Esophagus squamous epithelium (tissue), 5 donors: ENCODE results near the gene CES1. TPM values are rescaled to one million over a fixed set of nuclear protein-coding genes. Genes with fewer than 3 reads are reported as not detected.
"Not testable (repeated sequence)": the region's sequence is repeated elsewhere in the genome, so short reads cannot be mapped to it uniquely, and the experiment has no call there.

ENCODE experiments used
- DNase-seq: peaks from one replicate; lab custom pipeline; 2025; lab: John Stamatoyannopoulos, UW
- H3K27ac ChIP-seq, 4 donors: fragments of 200-600 bp; sonication (generic); one replicate each; pipeline ENCODE4 v1.5.1; 2016 to 2019; ENCODE audit warnings: mild to moderate bottlenecking in 1 of 4
- H3K27me3 ChIP-seq, 4 donors: fragments of 200-600 bp; sonication (generic); 1 replicate in 3 of 4; 2 replicates in 1 of 4; pipeline versions ENCODE4 v1.5.1 to v1.6.0; 2017 to 2021; ENCODE audit warnings: antibody characterized with exemption in 1 of 4
- H3K36me3 ChIP-seq, 3 donors: fragments of 200-600 bp; sonication (generic); one replicate each; pipeline ENCODE4 v1.5.1; 2016 to 2019
- H3K4me1 ChIP-seq, 3 donors: fragments of 200-600 bp; sonication (generic); one replicate each; pipeline ENCODE4 v1.5.1; 2017 to 2019
- H3K4me3 ChIP-seq, 4 donors: fragments of 200-600 bp; sonication (generic); 1 replicate in 3 of 4; 2 replicates in 1 of 4; pipeline ENCODE4 v1.5.1; 2016 to 2019; ENCODE audit warnings: mild to moderate bottlenecking in 2 of 4, moderate library complexity in 1 of 4
- H3K9me3 ChIP-seq, 3 donors: fragments of 200-600 bp; sonication (generic); one replicate each; pipeline ENCODE4 v1.5.1; 2016 to 2019
- CTCF ChIP-seq, 6 experiments: fragments of 450-650 bp in 4 of 6; fragments of 200-600 bp in 2 of 6; sonication (generic) in 2 of 6; IDR thresholded peaks; one replicate each; pipeline ENCODE4 v1.5.1; 2016 to 2019; ENCODE audit warnings: antibody characterized with exemption in 6 of 6, mild to moderate bottlenecking in 4 of 6, moderate library complexity in 4 of 6
- POLR2A ChIP-seq, 4 donors: fragments of 450-650 bp; IDR thresholded peaks; one replicate each; pipeline ENCODE4 v1.6.1; 2017; ENCODE audit warnings: antibody characterized with exemption in 4 of 4, mild to moderate bottlenecking in 4 of 4, moderate library complexity in 3 of 4
- WGBS, 2 donors: methylation state at CpG; one replicate each; pipeline ENCODE4 v1.1.5; 2018; 5-methylcytosine and 5-hydroxymethylcytosine counted together
- intact Hi-C: fragments of 100-400 bp; cut with DNase I; formaldehyde crosslinking; loops from one replicate; pipeline ENCODE4 v1.15.0; 2022
- total RNA-seq, 4 donors: library from RNA; depleted of rRNA; stranded (reverse); fragments of >200 nt; gene quantifications; one replicate each; pipeline ENCODE4 v1.1.0, GENCODE V29; 2016
- donor health status: DM: yes; HTN: yes; CAD: no.

The CES1 gene
- total RNA-seq, 4 donors from 2014 or later, result 0.88 to 181 (median 6.7) TPM

DNA sequence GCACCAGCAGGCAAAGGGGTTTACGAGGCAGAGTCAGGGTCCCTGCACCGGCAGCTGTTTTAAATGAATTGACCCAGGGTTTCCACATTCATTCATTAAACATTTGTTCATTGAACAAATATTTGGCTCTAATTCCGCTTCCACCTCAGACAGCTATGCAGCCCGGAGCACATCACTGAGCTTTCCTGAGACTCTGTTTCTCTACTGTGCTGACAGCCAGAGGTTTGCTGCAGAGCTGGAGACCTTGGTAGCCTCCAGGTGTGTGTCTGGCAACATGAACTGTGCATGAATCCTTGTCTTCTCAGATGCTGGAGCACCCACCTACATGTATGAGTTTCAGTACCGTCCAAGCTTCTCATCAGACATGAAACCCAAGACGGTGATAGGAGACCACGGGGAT lies 42.7 kb downstream of the CES1 start:
- H3K4me1 ChIP-seq, H3K27me3 ChIP-seq, DNase-seq, H3K4me3 ChIP-seq, H3K9me3 ChIP-seq, H3K27ac ChIP-seq, H3K36me3 ChIP-seq, intact Hi-C loops: not testable (repeated sequence)
- no CpG with 5 or more reads among the region's 7 CpGs for WGBS, 2 donors

DNA sequence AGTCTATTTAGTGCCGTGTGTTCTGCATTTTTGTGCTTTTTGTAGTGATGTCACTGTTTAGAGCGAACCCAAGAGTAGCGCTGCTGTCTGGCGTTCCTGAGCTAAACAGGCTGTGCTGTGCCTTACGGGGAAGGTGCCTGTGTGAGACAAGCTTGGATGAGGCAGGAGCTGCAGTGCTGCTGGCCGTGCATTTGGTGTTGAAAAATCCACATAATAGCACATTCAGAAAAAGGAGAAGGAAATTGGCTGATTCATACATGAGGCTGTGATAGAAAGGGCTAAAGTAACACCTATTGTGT lies 50.2 kb downstream of the CES1 start:
- H3K36me3 ChIP-seq, DNase-seq, H3K4me3 ChIP-seq, H3K27ac ChIP-seq, H3K9me3 ChIP-seq, intact Hi-C loops, H3K4me1 ChIP-seq: not testable (repeated sequence)
- WGBS, 2 donors, result 20% methylated on average over 1 of the region's 6 CpGs; no CpG with 5 or more reads in 1 of the 2 donors
- H3K27me3 ChIP-seq, result peaks cover 0 to 27% (median 0%) of the 10 kb centered on the region in 4 donors

DNA sequence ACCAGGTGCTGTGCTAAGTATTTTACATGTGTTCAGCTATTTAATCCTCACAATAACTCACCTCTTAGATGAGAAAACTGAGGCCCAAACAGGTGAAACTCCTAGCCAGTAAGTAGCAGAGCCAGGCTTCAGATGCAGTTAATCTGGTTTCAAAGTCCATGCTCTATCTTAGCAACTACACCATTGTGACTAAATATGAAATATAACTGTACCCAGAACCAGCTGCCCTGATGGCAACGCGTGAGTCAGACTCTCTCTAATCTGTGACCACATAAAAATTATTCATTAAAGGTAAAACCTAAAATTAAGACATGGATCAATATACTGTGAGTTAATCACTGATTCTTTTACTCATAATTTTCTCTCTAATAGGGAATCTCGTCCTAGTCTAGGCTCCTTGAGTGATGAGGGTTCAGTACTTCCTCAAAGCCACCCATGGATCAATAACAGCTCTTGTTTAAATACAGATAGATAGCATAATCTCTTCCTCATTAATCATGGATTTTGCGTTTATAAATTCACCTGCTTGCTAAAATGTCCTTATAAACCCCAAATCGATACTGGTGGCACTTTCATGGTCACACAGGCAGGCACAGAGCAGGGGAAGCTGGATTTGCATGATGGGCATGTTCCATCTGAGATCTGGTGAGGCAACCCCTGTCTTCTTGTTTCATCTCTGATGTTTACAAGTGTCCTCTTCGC lies 50.7 kb downstream of the CES1 start:
- H3K27ac ChIP-seq, H3K4me1 ChIP-seq, H3K36me3 ChIP-seq, intact Hi-C loops, H3K4me3 ChIP-seq, DNase-seq, H3K9me3 ChIP-seq: not testable (repeated sequence)
- peaks cover 0 to 27% (median 0%) of the 10 kb centered on the region in 4 donors for H3K27me3 ChIP-seq
- 57 to 60% methylated on average over 5 to 6 of the region's 6 CpGs for WGBS, 2 donors

- H3K4me3 ChIP-seq, DNase-seq, H3K4me1 ChIP-seq, H3K9me3 ChIP-seq, H3K36me3 ChIP-seq, H3K27ac ChIP-seq, intact Hi-C loops: not testable (repeated sequence)
- peaks cover 0 to 20% (median 0%) of the 10 kb centered on the region in 4 donors for H3K27me3 ChIP-seq
- WGBS, 2 donors, result 79 to 81% methylated on average over 6 to 8 of the region's 8 CpGs
Measured at GRCh38 chr16:55781456-55781855, 51.4 kb downstream of the CES1 start.

- H3K36me3 ChIP-seq, H3K4me3 ChIP-seq, H3K4me1 ChIP-seq, H3K27ac ChIP-seq, intact Hi-C loops, H3K9me3 ChIP-seq, DNase-seq: not testable (repeated sequence)
- H3K27me3 ChIP-seq, result peaks cover 0 to 17% (median 0%) of the 10 kb centered on the region in 4 donors
- 100% methylated on average over 1 of the region's 4 CpGs for WGBS, 2 donors
Measured at GRCh38 chr16:55780095-55780407, 52.8 kb downstream of the CES1 start.

GRCh38 chr16:55779402-55780094 lies 53.3 kb downstream of the CES1 start:
- no peak overlapping the region for H3K4me3 ChIP-seq
- TF ChIP-seq CTCF (IDR thresholded peaks at IDR 0.05), result no peak
- no peak for TF ChIP-seq POLR2A (IDR thresholded peaks at IDR 0.05)
- H3K9me3 ChIP-seq, result no peaks in the 10 kb centered on the region
- no peak for DNase-seq
- 66 to 67% methylated on average over 6 of the region's 7 CpGs for WGBS, 2 donors
- H3K27ac ChIP-seq, result no peak overlapping the region
- no peaks in the 10 kb centered on the region for H3K36me3 ChIP-seq
- peaks cover 0 to 12% (median 0%) of the 10 kb centered on the region in 4 donors for H3K27me3 ChIP-seq
- intact Hi-C loops, result no loop called here
- H3K4me1 ChIP-seq, result no peaks in the 10 kb centered on the region

- intact Hi-C loops, result no loop called here
- Histone ChIP-seq H3K9me3 (no peaks in the 10 kb centered on the region), H3K4me3 (no peak overlapping the region), H3K36me3 (no peaks in the 10 kb centered on the region), H3K27ac (no peak overlapping the region), H3K27me3 (peaks cover 0 to 11% (median 0%) of the 10 kb centered on the region in 4 donors), H3K4me1 (no peaks in the 10 kb centered on the region)
- DNase-seq, result no peak
- 86 to 100% methylated on average over 1 to 2 of the region's 2 CpGs for WGBS, 2 donors
- TF ChIP-seq POLR2A (IDR thresholded peaks at IDR 0.05), result no peak
- no peak for TF ChIP-seq CTCF (IDR thresholded peaks at IDR 0.05)
Measured at GRCh38 chr16:55778757-55779156, 54.1 kb downstream of the CES1 start.
